ENCODE measurements around the gene GNG13.
"Not testable (repeated sequence)": the region's sequence is repeated elsewhere in the genome, so short reads cannot be mapped to it uniquely, and the experiment has no call there.

The GNG13 gene

DNA sequence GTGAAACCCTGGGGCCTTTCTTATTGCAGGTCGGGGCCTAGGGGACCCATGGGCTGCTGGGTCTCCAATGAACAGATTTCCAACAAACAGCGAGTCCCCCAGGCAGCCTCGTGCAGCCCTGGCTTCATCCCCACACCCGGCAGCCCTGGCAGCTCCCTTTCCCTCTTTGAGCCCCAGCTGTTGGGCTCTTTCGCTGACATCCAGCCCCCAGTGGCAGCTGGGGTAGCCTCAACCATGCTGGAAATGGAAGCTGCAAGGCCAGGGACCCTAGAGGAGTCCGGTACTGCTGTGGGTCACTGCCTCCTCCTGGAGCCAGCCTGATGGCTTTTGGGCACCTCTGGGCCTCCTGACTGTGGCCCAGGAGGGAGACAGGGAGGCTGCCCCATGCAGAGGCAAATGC, 18.3 kb downstream of the GNG13 start:
- Mint-ChIP-seq H3K4me3 (no peak overlapping the region), H3K9me3 (no peaks in the 10 kb centered on the region), H3K27me3 (peaks cover 1% of the 10 kb centered on the region), H3K27ac (no peak overlapping the region), H3K36me3 (no peaks in the 10 kb centered on the region), H3K4me1 (no peaks in the 10 kb centered on the region)

DNA sequence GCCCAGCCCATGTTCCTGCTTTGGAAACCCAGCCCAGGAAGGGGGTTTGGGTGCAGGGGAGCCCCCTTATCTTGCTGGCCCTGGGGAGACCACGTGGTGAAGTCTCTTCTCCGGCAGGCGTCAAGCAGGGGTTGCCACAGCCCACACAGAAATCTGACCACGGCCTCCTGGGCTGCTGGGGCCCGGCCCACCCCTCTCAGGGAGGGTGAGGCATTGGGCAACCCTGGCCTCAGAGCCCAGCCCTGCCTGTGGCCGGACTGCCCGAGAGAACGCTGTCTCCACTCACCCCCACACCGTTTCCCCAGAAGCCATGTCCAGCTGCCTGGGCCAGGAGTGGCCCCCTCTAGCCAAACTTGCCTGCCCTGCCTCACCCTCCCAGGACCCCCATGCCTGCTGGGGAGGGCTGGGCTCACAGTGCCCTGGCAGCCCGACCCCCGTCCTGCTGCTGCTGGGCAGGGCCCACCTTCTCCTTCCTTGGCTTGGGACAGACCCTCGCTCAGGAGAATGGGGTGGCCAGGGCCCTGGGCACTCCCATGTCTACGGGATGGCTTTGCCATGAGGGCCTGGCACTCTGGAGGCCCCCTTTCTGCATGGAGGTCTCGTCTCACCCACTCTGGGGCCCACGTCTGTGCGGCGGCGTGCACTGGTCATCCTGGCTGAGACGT, 19.1 kb downstream of the GNG13 start:
- Mint-ChIP-seq H3K27ac (no peak overlapping the region), H3K9me3 (no peaks in the 10 kb centered on the region), H3K36me3 (no peaks in the 10 kb centered on the region), H3K27me3 (peaks cover 1% of the 10 kb centered on the region), H3K4me3 (no peak overlapping the region), H3K4me1 (no peaks in the 10 kb centered on the region)

DNA sequence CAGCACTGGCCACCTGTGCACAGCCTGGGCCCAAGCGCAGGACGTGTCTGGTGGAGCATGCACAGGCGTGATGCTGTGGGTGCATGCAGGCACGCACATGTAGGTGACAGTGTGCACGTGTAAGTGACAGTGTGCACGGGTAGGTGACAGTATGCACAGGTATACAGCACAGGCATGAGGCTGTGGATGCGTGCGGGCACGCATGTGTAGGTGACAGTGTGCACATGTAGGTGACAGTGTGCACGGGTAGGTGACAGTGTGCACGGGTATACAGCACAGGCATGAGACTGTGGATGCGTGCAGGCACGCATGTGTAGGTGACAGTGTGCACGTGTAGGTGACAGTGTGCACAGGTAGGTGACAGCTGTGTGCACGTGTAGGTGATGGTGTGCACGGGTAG, 20.2 kb downstream of the GNG13 start:
- H3K4me3 Mint-ChIP-seq = no peak overlapping the region
- H3K36me3 Mint-ChIP-seq = no peaks in the 10 kb centered on the region
- peaks cover 1% of the 10 kb centered on the region for H3K27me3 Mint-ChIP-seq
- H3K27ac Mint-ChIP-seq = no peak overlapping the region
- no peaks in the 10 kb centered on the region for H3K9me3 Mint-ChIP-seq
- no peaks in the 10 kb centered on the region for H3K4me1 Mint-ChIP-seq

DNA sequence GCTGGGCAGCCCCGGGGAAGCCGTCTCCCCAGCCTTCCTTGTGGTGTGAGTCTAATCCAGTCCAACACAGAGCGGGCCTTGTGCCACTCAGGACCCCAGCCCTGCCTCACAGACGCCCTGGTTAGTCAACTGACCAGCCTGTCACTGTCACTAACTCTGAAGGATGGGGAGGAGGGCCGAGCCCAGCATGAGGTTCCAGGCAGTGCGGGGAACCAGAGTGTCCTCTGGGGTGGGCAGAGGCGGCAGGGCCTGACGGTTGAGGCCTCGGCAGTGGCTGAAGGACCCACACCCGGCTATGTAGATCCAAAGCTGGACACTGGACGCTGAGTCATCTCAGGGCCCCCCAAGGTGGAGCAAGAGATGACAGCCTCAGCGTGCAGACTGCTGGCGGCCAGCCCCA, 21.0 kb downstream of the GNG13 start:
- H3K4me3 Mint-ChIP-seq = no peak overlapping the region
- no peaks in the 10 kb centered on the region for H3K9me3 Mint-ChIP-seq
- peaks cover 1% of the 10 kb centered on the region for H3K27me3 Mint-ChIP-seq
- H3K27ac Mint-ChIP-seq = no peak overlapping the region
- no peaks in the 10 kb centered on the region for H3K4me1 Mint-ChIP-seq
- H3K36me3 Mint-ChIP-seq = no peaks in the 10 kb centered on the region

DNA sequence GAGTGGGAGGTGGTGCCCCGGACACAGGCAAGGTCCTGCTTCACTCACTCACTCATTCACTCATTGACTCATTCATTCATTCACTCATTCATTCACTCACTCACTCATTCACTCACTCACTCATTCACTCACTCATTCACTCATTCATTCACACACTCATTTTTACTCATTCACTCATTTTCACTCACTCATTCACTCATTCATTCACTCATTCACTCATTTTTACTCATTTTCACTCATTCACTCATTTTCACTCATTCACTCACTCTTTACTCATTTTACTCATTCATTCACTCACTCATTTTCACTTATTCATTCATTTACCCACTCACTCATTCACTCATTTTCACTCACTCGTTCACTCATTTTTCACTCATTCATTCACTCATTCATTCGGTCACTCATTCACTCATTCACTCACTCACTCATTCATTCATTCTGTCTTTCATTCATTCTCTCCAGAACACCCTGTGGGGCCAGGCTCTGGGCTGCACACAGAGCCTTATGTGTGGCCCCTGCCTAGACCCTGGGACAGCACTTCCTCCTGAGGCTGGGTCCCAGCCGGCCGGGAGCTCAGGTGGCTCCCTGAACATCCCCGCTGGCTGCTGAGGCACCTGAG, 21.5 kb downstream of the GNG13 start:
- Mint-ChIP-seq H3K4me3 (no peak overlapping the region), H3K36me3 (no peaks in the 10 kb centered on the region), H3K27me3 (peaks cover 1% of the 10 kb centered on the region), H3K9me3 (no peaks in the 10 kb centered on the region), H3K4me1 (no peaks in the 10 kb centered on the region), H3K27ac (no peak overlapping the region)

DNA sequence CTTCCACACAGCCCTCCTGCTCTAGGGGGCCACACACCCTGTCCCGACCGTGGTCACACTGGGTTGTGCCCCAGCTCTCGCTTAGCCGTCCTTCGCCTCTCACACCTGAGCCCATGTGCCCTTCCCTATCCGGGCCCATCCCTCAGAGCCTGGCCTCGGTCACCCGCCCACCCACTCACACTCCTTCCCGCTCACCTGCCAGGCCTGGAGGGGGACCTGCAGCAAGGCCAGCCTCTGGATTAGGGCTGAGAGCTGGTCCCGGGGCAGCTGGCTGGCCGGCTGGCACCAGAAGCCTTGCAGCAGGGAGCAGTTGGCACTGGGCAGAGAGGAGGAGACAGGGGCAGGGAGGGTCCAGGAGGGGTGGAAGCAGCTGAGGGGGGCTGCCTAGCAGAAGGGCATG, 22.1 kb downstream of the GNG13 start:
- Mint-ChIP-seq H3K27ac (no peak overlapping the region), H3K4me1 (no peaks in the 10 kb centered on the region), H3K36me3 (no peaks in the 10 kb centered on the region), H3K9me3 (no peaks in the 10 kb centered on the region), H3K4me3 (no peak overlapping the region), H3K27me3 (peaks cover 1% of the 10 kb centered on the region)

DNA sequence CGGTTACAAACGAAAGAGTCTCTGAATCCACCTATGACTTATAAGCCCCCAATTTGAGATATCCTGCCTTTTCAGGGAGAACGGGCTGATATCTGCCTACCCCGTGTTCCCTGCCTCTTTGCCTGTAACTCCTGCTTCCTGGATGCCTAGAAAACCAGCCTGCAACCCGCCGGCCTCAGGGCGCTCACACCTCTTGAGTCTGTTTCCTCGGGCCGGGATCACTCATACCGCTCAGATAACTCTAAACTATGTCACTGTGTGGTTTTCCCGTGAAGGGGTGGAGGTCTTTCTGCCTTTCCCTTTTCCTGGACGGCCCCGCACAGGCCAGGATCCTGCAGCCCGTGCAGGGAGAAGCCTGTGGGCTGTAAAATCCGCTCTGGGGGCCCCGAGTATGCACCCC, 22.7 kb downstream of the GNG13 start:
- Mint-ChIP-seq H3K4me3 (no peak overlapping the region), H3K27me3 (peaks cover 1% of the 10 kb centered on the region), H3K27ac (no peak overlapping the region), H3K4me1 (no peaks in the 10 kb centered on the region), H3K36me3 (no peaks in the 10 kb centered on the region), H3K9me3 (no peaks in the 10 kb centered on the region)

DNA sequence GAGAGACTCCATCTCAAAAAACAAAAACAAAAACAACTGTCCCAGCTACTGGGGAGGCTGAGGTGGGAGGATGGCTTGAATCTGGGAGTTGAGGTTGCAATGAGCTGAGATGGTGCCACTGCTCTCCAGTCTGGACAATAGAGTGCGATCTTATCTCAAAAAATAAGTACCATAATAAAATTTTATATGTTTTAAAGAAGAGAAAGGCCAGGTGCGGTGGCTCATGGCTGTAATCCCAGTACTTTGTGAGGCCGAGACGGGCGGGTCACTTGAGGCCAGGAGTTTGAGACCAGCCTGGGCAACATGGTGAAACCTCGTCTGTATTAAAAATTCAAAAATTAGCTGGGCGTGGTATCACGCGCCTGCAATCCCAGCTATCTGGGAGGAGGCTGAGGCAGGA, 23.7 kb downstream of the GNG13 start:
- Mint-ChIP-seq H3K36me3 (no peaks in the 10 kb centered on the region), H3K9me3 (no peaks in the 10 kb centered on the region), H3K4me3 (no peak overlapping the region), H3K4me1 (no peaks in the 10 kb centered on the region), H3K27ac (no peak overlapping the region), H3K27me3 (peaks cover 1% of the 10 kb centered on the region)

DNA sequence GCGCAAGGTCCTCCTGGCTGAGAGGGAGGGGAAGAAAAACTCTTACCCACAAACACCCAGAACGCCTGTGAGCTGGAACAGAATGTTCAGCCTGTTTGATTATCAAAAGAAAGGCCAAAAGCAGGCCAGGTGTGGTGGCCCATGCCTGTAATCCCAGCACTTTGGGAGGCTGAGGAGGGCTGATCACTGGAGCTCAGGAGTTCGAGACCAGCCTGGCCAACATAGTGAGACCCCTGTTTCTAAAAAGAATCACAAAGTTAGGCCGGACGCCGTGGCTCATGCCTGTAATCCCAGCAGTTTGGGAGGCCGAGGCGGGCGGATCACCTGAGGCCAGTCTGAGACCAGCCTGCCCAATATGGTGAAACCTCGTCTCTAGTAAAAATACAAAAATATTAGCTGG, 24.2 kb downstream of the GNG13 start:
- H3K9me3 Mint-ChIP-seq, H3K4me1 Mint-ChIP-seq, H3K36me3 Mint-ChIP-seq, H3K27me3 Mint-ChIP-seq, H3K27ac Mint-ChIP-seq, H3K4me3 Mint-ChIP-seq: not testable (repeated sequence)

DNA sequence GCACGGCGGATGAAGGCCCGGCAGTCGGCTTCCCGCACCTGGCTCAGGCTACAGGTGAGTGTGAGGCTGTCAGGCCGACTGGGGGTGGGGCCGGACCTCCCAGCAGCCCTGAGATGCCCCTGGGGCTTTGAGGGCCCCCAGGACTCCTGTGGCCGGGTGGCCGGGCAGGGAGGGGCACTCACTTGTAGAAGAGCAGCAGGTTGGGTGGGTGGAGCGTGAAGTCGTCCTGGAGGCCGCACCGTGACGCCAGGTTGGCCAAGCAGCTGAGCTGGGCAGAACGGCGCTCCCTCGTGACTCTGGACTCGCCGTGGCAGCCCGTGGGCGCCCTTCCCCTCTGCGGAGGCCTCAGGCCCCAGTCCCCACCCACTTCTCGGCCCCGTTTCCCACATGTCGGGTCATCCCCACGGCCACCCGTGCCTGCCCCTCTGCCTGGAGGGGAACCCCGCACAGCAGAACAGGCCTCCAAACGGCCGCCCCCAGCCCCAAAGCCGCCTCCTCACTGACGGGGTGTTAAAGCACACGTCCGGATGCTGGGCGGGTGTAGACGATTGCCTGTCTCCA, 25.2 kb downstream of the GNG13 start:
- H3K27ac Mint-ChIP-seq = no peak overlapping the region
- H3K36me3 Mint-ChIP-seq = no peaks in the 10 kb centered on the region
- H3K4me1 Mint-ChIP-seq = no peaks in the 10 kb centered on the region
- H3K27me3 Mint-ChIP-seq = peaks cover 1% of the 10 kb centered on the region
- no peaks in the 10 kb centered on the region for H3K9me3 Mint-ChIP-seq
- no peak overlapping the region for H3K4me3 Mint-ChIP-seq

DNA sequence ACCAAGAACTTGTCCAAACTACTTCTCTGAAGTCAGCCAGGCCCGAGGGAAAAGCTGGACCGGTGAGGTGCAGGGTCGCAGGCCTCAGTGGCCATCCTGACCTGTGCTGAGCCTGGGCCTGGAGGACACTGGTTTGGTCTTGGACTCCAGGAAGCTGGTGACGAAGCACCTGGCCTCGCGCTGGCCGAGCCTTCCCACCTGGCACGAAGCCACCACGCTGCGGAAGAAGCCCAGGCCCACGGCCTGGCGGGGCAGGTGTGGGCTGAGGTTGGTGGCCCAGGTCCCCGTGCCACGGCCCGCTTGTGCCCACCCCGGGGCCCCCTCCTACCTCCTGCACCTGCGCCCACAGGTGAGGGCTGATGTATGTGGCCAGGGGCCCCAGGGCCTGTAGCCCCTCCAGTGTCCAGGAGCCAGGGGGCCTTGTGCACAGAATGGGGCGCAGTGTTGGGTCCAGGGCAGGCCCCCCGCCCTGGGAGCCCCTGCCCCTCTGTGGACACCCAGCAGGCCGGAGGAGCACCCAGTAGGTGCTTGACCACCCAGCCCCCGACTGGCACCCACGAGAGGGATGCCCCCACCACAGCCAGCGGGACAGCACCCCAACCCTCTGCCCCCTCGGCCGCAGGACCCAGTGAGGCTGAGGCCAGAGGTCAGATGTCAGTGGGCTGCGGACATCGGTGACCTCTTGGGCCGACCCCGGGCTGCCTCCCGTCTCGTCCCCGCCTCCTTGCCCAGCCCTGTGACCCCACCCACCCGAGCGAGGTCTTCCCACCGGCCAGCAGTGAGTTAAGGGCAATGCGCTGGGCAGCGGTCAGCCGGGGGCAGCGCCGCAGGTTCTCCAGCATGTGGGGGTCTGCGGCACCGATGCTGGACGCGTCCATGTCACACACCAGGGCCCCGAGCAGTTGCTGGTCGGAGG, 26.2 kb downstream of the GNG13 start:
- H3K4me3 Mint-ChIP-seq = no peak overlapping the region
- no peaks in the 10 kb centered on the region for H3K4me1 Mint-ChIP-seq
- H3K9me3 Mint-ChIP-seq = no peaks in the 10 kb centered on the region
- no peaks in the 10 kb centered on the region for H3K36me3 Mint-ChIP-seq
- peaks cover 1% of the 10 kb centered on the region for H3K27me3 Mint-ChIP-seq
- no peak overlapping the region for H3K27ac Mint-ChIP-seq

DNA sequence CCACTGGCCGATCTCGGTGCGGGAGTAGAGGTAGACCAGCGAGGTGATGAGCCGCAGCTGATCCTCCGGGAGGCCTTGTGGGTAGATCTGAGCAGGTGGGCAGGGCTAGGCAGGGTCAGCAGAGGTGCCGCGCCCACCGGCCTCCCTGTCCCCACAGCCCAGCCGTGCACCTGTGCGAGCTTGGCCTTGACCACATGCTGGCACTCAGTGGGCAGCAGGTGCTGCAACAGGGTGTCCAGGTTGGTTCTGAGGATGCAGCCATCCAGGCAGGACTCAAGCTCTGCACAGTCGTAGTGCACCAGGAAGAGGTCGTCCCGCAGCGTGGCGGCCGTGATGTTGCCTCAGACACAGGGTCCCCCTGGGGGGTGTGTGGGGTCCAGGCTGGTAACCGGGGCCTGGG, 27.6 kb downstream of the GNG13 start:
- Mint-ChIP-seq H3K4me1 (no peaks in the 10 kb centered on the region), H3K9me3 (no peaks in the 10 kb centered on the region), H3K36me3 (no peaks in the 10 kb centered on the region), H3K27ac (no peak overlapping the region), H3K27me3 (peaks cover 1% of the 10 kb centered on the region), H3K4me3 (no peak overlapping the region)

DNA sequence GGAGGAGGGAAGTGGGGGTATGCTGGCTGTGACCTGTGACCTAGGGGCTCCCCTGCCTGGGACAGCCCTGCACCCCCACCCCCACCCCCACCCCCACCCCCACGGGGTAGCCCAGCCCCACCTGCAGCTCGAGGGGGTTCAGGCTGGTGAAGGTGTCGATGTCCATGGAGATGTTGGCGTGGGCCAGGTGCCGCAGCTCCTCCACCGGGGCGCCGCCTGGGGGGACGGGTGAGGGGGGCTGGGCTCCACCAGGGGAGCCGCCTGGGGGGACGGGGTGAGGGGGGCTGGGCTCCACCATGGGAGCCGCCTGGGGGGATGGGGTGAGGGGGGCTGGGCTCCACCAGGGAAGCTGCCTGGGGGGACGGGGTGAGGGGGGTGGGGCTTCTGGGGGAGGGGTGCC, 30.1 kb downstream of the GNG13 start:
- Mint-ChIP-seq H3K9me3 (no peaks in the 10 kb centered on the region), H3K27me3 (no peaks in the 10 kb centered on the region), H3K36me3 (no peaks in the 10 kb centered on the region), H3K4me1 (no peaks in the 10 kb centered on the region), H3K4me3 (no peak overlapping the region), H3K27ac (no peak overlapping the region)

DNA sequence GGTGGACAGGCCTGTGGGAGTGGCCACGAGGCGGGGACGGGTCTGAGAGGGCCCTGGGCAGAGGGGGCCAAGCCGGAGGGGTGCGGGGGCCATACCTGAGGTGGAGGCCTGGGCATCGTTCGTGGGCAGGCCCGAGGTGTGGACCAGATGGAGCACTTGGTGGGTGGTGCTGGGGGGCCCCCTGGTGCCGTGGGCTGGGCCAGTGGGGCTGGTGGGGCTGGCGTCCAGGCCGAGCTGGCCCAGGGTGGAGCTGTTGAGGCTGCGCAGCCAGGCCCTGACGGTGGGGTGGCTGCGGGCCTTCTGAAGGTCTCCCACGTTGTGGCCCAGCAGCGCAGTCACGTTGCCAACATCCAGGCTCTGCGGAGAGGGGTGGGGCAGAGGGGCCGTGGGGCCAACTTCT, 30.6 kb downstream of the GNG13 start:
- no peaks in the 10 kb centered on the region for H3K36me3 Mint-ChIP-seq
- no peak overlapping the region for H3K27ac Mint-ChIP-seq
- no peaks in the 10 kb centered on the region for H3K27me3 Mint-ChIP-seq
- no peak overlapping the region for H3K4me3 Mint-ChIP-seq
- no peaks in the 10 kb centered on the region for H3K4me1 Mint-ChIP-seq
- no peaks in the 10 kb centered on the region for H3K9me3 Mint-ChIP-seq

DNA sequence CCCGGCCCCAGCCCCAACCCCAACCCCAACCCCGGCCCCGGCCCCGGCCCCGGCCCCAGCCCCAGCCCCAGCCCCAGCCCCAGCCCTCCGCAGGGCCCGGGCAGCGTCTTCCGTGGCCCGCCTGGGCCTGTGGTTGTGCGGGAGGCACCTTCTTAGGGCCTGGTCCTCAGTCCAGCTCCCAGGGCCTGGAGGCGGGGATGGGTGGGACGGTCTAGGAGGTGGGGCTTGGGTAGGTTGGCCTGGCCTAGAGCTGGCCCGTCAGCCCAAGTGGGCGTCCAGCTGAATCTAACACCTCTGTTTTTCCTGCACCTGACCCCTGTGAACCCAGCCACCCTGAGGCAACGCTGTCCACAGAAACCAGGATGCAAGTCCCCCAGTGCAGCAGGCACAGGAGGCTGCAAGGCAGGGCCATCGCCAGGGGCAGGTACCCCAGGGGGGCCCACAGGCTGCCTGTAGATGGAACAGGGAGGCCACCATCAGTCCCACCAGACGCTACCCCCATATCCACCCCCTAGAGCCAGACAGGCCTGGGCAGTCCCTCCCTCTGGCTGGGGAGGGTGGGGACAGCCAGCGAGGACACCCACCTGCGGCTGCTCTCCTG, 31.2 kb downstream of the GNG13 start:
- no peak overlapping the region for H3K4me3 Mint-ChIP-seq
- H3K36me3 Mint-ChIP-seq = no peaks in the 10 kb centered on the region
- H3K9me3 Mint-ChIP-seq = no peaks in the 10 kb centered on the region
- H3K4me1 Mint-ChIP-seq = no peaks in the 10 kb centered on the region
- H3K27ac Mint-ChIP-seq = no peak overlapping the region
- no peaks in the 10 kb centered on the region for H3K27me3 Mint-ChIP-seq

DNA sequence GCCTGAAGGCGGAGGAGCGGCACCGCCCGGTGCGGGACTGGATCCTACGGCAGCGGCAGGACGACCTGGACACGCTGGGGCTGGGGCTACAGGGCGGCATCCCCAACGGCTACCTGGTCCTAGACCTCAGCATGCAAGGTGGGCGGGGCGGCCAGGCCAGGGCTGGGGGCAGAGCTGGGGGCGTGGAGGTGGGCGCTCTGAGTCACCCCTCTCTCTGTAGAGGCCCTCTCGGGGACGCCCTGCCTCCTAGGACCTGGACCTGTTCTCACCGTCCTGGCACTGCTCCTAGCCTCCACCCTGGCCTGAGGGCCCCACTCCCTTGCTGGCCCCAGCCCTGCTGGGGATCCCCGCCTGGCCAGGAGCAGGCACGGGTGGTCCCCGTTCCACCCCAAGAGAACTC, 32.1 kb downstream of the GNG13 start:
- no peaks in the 10 kb centered on the region for H3K4me1 Mint-ChIP-seq
- no peak overlapping the region for H3K4me3 Mint-ChIP-seq
- H3K36me3 Mint-ChIP-seq = no peaks in the 10 kb centered on the region
- H3K27me3 Mint-ChIP-seq = no peaks in the 10 kb centered on the region
- H3K27ac Mint-ChIP-seq = no peak overlapping the region
- no peaks in the 10 kb centered on the region for H3K9me3 Mint-ChIP-seq
